WTC11 (cell line): ENCODE measurements around the gene EPB41. TPM values are rescaled to one million over a fixed set of nuclear protein-coding genes. Genes with fewer than 3 reads are reported as not detected.
A peak's percentile ranks its signal among the peaks of the same experiment; 100 is the strongest.

ENCODE experiments used
- ATAC-seq: fragments of 200-7000 bp; cut with Tn5 transposase; 2 replicates; pipeline ENCODE4 v1.10.0; 2021; ENCODE audit warnings: mild to moderate bottlenecking, moderate library complexity
- CTCF ChIA-PET: fragments of 300-600 bp; sonication (Branson Sonifier 250); formaldehyde crosslinking; loops from one replicate; lab custom pipeline; 2021; ENCODE audit warnings: antibody characterized with exemption; lab: Charles Lee
- POLR2A ChIA-PET: fragments of 350-600 bp; sonication (Branson Sonifier 250); formaldehyde crosslinking; loops from one replicate; lab custom pipeline; 2021; ENCODE audit warnings: antibody characterized with exemption; lab: Charles Lee
- DNase-seq: peaks from one replicate; pipeline ENCODE4 v3.0.0; 2021; ENCODE audit warnings: low spot score
- H3K27ac Mint-ChIP-seq: 2 replicates; pipeline ENCODE4 v1.8.0; 2021; ENCODE audit warnings: mixed read lengths
- H3K27me3 Mint-ChIP-seq: 2 replicates; pipeline ENCODE4 v1.8.0; 2021; ENCODE audit warnings: low read depth, mild to moderate bottlenecking, moderate library complexity, mixed read lengths
- H3K36me3 Mint-ChIP-seq: 2 replicates; pipeline ENCODE4 v1.8.0; 2021; ENCODE audit warnings: mixed read lengths
- H3K4me1 Mint-ChIP-seq: 2 replicates; pipeline ENCODE4 v1.8.0; 2022; ENCODE audit warnings: mixed read lengths
- H3K4me3 Mint-ChIP-seq: 2 replicates; pipeline ENCODE4 v1.8.0; 2021; ENCODE audit warnings: mild to moderate bottlenecking, moderate library complexity, mixed read lengths
- H3K9me3 Mint-ChIP-seq: 2 replicates; pipeline ENCODE4 v1.8.0; 2021; ENCODE audit warnings: mixed read lengths
- CREB1 ChIP-seq: sonication (generic); formaldehyde crosslinking; IDR thresholded peaks from 2 replicates; pipeline ENCODE4 v1.8.0; 2023; ENCODE audit warnings: mild to moderate bottlenecking, missing genetic modification reagents
- CREM ChIP-seq: sonication (generic); formaldehyde crosslinking; IDR thresholded peaks from 2 replicates; pipeline ENCODE4 v1.8.1; 2022; ENCODE audit warnings: mild to moderate bottlenecking, missing genetic modification reagents, moderate library complexity
- GRHL2 ChIP-seq: fragments of 250-450 bp; sonication (Bioruptor Pico); IDR thresholded peaks from 2 replicates; pipeline ENCODE4 v1.8.0; 2022; ENCODE audit warnings: mild to moderate bottlenecking, moderate library complexity; ENCODE audit not compliant: insufficient replicate concordance, severe bottlenecking
- IRF2 ChIP-seq: sonication (generic); formaldehyde crosslinking; IDR thresholded peaks from 2 replicates; pipeline ENCODE4 v1.8.0; 2022; ENCODE audit warnings: low read depth, missing genetic modification reagents, borderline replicate concordance
- NFE2L1 ChIP-seq: sonication (generic); formaldehyde crosslinking; IDR thresholded peaks from 2 replicates; pipeline ENCODE4 v1.8.1; 2023; ENCODE audit warnings: missing genetic modification reagents
- NFYB ChIP-seq: sonication (generic); formaldehyde crosslinking; conservative IDR thresholded peaks from 2 replicates; pipeline ENCODE4 v1.8.0; 2022; ENCODE audit warnings: low read depth, missing genetic modification reagents
- OVOL2 ChIP-seq: fragments of 250-450 bp; sonication (Bioruptor Pico); IDR thresholded peaks from 2 replicates; pipeline ENCODE4 v1.9.0; 2021; ENCODE audit warnings: mild to moderate bottlenecking, borderline replicate concordance
- SMAD3 ChIP-seq: sonication (generic); formaldehyde crosslinking; IDR thresholded peaks from 2 replicates; pipeline ENCODE4 v1.8.0; 2022; ENCODE audit warnings: missing genetic modification reagents, mild to moderate bottlenecking, borderline replicate concordance
- STAT6 ChIP-seq: sonication (generic); formaldehyde crosslinking; conservative IDR thresholded peaks from 2 replicates; pipeline ENCODE4 v1.8.1; 2023; ENCODE audit warnings: mild to moderate bottlenecking, low read depth, missing genetic modification reagents, moderate library complexity
- TEAD4 ChIP-seq: sonication (generic); formaldehyde crosslinking; IDR thresholded peaks from 2 replicates; pipeline ENCODE4 v1.8.0; 2022; ENCODE audit warnings: mild to moderate bottlenecking, missing genetic modification reagents
- ZMAT4 ChIP-seq: fragments of 250-450 bp; sonication (Bioruptor Pico); IDR thresholded peaks from 2 replicates; pipeline ENCODE4 v1.9.0; 2021; ENCODE audit warnings: mild to moderate bottlenecking
- ZNF138 ChIP-seq: sonication (generic); formaldehyde crosslinking; conservative IDR thresholded peaks from 2 replicates; pipeline ENCODE4 v1.8.1; 2022; ENCODE audit warnings: mild to moderate bottlenecking, moderate library complexity, missing genetic modification reagents
- ZNF263 ChIP-seq: sonication (generic); formaldehyde crosslinking; IDR thresholded peaks from 2 replicates; pipeline ENCODE4 v1.8.1; 2022; ENCODE audit warnings: low read depth, mild to moderate bottlenecking, moderate library complexity, missing genetic modification reagents
- ZNF423 ChIP-seq: fragments of 250-450 bp; sonication (Bioruptor Pico); IDR thresholded peaks from 2 replicates; pipeline ENCODE4 v2.1.2; 2022; ENCODE audit warnings: mild to moderate bottlenecking, moderate library complexity
- total RNA-seq: library from RNA; stranded (reverse); gene quantifications from 3 replicates; pipeline ENCODE4 v1.2.3, GENCODE V29; 2021
- TF ChIP-seq, protein P1 (sequence below): sonication (generic); formaldehyde crosslinking; IDR thresholded peaks from 2 replicates; pipeline ENCODE4 v1.8.0; 2022; ENCODE audit warnings: mild to moderate bottlenecking, missing genetic modification reagents
- TF ChIP-seq, protein P2 (sequence below): sonication (generic); formaldehyde crosslinking; IDR thresholded peaks from 2 replicates; pipeline ENCODE4 v1.8.1; 2023; ENCODE audit warnings: mild to moderate bottlenecking, missing genetic modification reagents, moderate library complexity
- TF ChIP-seq, protein P3 (sequence below): sonication (generic); formaldehyde crosslinking; IDR thresholded peaks from 2 replicates; pipeline ENCODE4 v1.8.1; 2022; ENCODE audit warnings: mild to moderate bottlenecking, missing genetic modification reagents, moderate library complexity, borderline replicate concordance
- TF ChIP-seq, protein P4 (sequence below): sonication (generic); formaldehyde crosslinking; IDR thresholded peaks from 2 replicates; pipeline ENCODE4 v1.8.0; 2022; ENCODE audit warnings: mild to moderate bottlenecking, missing genetic modification reagents

Gene EPB41
- total RNA-seq, 1 experiment from 2014 or later: 85.0 TPM

DNA sequence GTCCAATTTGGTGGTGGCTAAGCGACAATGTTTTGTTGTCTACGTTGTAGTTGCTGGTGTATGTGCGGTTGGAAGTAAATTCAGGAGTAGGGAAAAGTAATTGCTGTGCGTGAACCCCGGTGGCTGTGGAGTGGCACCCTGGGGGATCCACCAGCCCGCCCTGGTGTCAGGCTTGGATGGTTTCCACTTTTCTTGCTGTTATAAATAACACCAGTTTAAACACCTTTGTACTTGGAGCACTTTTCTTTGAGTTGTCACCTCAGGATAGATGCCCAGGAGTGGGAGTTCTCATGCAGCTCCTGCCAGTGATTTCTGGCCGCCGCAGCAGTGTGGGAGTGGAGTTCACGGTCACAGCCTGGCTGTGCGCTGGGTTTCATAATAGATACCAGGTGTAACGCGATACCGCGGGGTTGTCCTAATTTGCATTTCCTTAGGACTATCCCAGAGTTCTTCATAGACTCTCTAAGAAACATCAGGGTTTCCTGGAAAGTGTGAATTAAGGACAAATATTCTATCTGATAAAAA is 222.1 kb downstream of the EPB41 start:
- CTCF ChIA-PET: interaction anchor here (0.6 to 3.3 kb wide), 4 partner anchors 12 to 212 kb away, joined by 3 to 30 read pairs (median 4); no protein-coding TSS in a partner anchor
- H3K27ac Mint-ChIP-seq: no peak overlapping the region; the same call in 1 of the 2 replicates
- H3K4me3 Mint-ChIP-seq: no peak overlapping the region
- DNase-seq (no peak), ATAC-seq (peak; percentile 63)
- POLR2A ChIA-PET: interaction anchor here (0.7 kb wide), 1 partner anchor 45 kb away, joined by 4 read pairs; no protein-coding TSS in a partner anchor
- peaks cover 13% of the 10 kb centered on the region for H3K4me1 Mint-ChIP-seq
- TF ChIP-seq, protein P1, sequence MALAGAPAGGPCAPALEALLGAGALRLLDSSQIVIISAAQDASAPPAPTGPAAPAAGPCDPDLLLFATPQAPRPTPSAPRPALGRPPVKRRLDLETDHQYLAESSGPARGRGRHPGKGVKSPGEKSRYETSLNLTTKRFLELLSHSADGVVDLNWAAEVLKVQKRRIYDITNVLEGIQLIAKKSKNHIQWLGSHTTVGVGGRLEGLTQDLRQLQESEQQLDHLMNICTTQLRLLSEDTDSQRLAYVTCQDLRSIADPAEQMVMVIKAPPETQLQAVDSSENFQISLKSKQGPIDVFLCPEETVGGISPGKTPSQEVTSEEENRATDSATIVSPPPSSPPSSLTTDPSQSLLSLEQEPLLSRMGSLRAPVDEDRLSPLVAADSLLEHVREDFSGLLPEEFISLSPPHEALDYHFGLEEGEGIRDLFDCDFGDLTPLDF (CRISPR knock-in tag): no peak
- H3K27me3 Mint-ChIP-seq: no peaks in the 10 kb centered on the region
- no peaks in the 10 kb centered on the region for H3K36me3 Mint-ChIP-seq
- no peaks in the 10 kb centered on the region for H3K9me3 Mint-ChIP-seq

GRCh38 chr1:29142714-29143113 is 228.3 kb downstream of the EPB41 start:
- Mint-ChIP-seq H3K27me3 (no peaks in the 10 kb centered on the region), H3K4me3 (no peak overlapping the region), H3K9me3 (no peaks in the 10 kb centered on the region), H3K36me3 (peaks cover 30% of the 10 kb centered on the region), H3K4me1 (no peaks in the 10 kb centered on the region), H3K27ac (peak overlapping the region; percentile 12)
- ATAC-seq (no peak), DNase-seq (no peak)
- no peak for TF ChIP-seq IRF2 (CRISPR knock-in tag)
- TF ChIP-seq OVOL2 (CRISPR knock-in tag): no peak
- no peak for TF ChIP-seq ZNF138 (CRISPR knock-in tag)
- no peak for TF ChIP-seq NFE2L1 (CRISPR knock-in tag)
- TF ChIP-seq CREM (CRISPR knock-in tag): no peak
- TF ChIP-seq CREB1 (CRISPR knock-in tag): no peak
- TF ChIP-seq, protein P2, sequence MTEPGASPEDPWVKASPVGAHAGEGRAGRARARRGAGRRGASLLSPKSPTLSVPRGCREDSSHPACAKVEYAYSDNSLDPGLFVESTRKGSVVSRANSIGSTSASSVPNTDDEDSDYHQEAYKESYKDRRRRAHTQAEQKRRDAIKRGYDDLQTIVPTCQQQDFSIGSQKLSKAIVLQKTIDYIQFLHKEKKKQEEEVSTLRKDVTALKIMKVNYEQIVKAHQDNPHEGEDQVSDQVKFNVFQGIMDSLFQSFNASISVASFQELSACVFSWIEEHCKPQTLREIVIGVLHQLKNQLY (CRISPR knock-in tag): no peak
- no peak for TF ChIP-seq ZNF263
- no peak for TF ChIP-seq SMAD3 (CRISPR knock-in tag)
- no peak for TF ChIP-seq NFYB
- TF ChIP-seq ZNF423 (CRISPR knock-in tag): no peak
- TF ChIP-seq, protein P3, sequence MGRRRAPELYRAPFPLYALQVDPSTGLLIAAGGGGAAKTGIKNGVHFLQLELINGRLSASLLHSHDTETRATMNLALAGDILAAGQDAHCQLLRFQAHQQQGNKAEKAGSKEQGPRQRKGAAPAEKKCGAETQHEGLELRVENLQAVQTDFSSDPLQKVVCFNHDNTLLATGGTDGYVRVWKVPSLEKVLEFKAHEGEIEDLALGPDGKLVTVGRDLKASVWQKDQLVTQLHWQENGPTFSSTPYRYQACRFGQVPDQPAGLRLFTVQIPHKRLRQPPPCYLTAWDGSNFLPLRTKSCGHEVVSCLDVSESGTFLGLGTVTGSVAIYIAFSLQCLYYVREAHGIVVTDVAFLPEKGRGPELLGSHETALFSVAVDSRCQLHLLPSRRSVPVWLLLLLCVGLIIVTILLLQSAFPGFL (CRISPR knock-in tag): no peak
- TF ChIP-seq STAT6: no peak
- TF ChIP-seq, protein P4, sequence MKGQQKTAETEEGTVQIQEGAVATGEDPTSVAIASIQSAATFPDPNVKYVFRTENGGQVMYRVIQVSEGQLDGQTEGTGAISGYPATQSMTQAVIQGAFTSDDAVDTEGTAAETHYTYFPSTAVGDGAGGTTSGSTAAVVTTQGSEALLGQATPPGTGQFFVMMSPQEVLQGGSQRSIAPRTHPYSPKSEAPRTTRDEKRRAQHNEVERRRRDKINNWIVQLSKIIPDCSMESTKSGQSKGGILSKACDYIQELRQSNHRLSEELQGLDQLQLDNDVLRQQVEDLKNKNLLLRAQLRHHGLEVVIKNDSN (CRISPR knock-in tag): no peak
- no peak for TF ChIP-seq ZMAT4
- no peak for TF ChIP-seq TEAD4 (CRISPR knock-in tag)
- no peak for TF ChIP-seq GRHL2
- TF ChIP-seq, protein P1 (CRISPR knock-in tag): no peak
- ChIA-PET CTCF (no interaction called here), POLR2A (no interaction called here)
